Caco-2 (cell line): Measurements from ENCODE around the gene NCF2. TPM values are rescaled to one million over a fixed set of nuclear protein-coding genes. Genes with fewer than 3 reads are reported as not detected.

ENCODE experiments used
- BruUV-seq: library from RNA; stranded (reverse); fragments of 400-500 nt; replicated peaks from 2 replicates; lab custom pipeline; 2021; lab: Mats Ljungman, UMichigan
- CTCF ChIA-PET: fragments of 300-600 bp; sonication (Branson Sonifier 250); formaldehyde crosslinking; loops from one replicate; lab custom pipeline; 2022; ENCODE audit warnings: antibody characterized with exemption; lab: Charles Lee
- POLR2A ChIA-PET: fragments of 300-600 bp; sonication (Branson Sonifier 250); formaldehyde crosslinking; loops from one replicate; lab custom pipeline; 2022; ENCODE audit warnings: antibody characterized with exemption; lab: Charles Lee
- DNase-seq, 2 experiments: peaks; one replicate each; pipeline versions ENCODE4 v3.0.0 to v3.0.0-alpha.2; 2020 to 2022
- H3K27me3 ChIP-seq: replicated peaks from 2 replicates; pipeline ENCODE4 v1.6.0; 2011; ENCODE audit warnings: low read length; ENCODE audit not compliant: control insufficient read depth, insufficient read depth
- H3K36me3 ChIP-seq: 2 replicates; pipeline ENCODE4 v1.5.1; 2011; ENCODE audit warnings: low read length; ENCODE audit not compliant: control insufficient read depth, insufficient read depth
- H3K4me1 ChIP-seq: fragments of 250-450 bp; sonication (Bioruptor Pico); 2 replicates; pipeline ENCODE4 v1.5.1; 2020; ENCODE audit warnings: mild to moderate bottlenecking
- H3K4me3 ChIP-seq: 2 replicates; pipeline ENCODE4 v1.5.1; 2011; ENCODE audit warnings: low read depth, mild to moderate bottlenecking, control low read depth, low read length
- H3K9me3 ChIP-seq: fragments of 250-450 bp; sonication (Bioruptor Pico); 2 replicates; pipeline ENCODE4 v1.5.1; 2020; ENCODE audit warnings: mild to moderate bottlenecking, moderate library complexity
- H3K27ac Mint-ChIP-seq: one replicate; pipeline ENCODE4 v1.8.0; 2022; ENCODE audit warnings: mixed read lengths; ENCODE audit not compliant: unreplicated experiment
- H3K27me3 Mint-ChIP-seq: one replicate; pipeline ENCODE4 v1.8.0; 2022; ENCODE audit warnings: mixed read lengths; ENCODE audit not compliant: insufficient read depth, unreplicated experiment
- H3K36me3 Mint-ChIP-seq: one replicate; pipeline ENCODE4 v1.8.0; 2022; ENCODE audit warnings: mild to moderate bottlenecking, mixed read lengths; ENCODE audit not compliant: insufficient read depth, unreplicated experiment
- H3K4me1 Mint-ChIP-seq: one replicate; pipeline ENCODE4 v1.8.0; 2022; ENCODE audit warnings: low read depth, mixed read lengths; ENCODE audit not compliant: unreplicated experiment
- H3K4me3 Mint-ChIP-seq: one replicate; pipeline ENCODE4 v1.8.0; 2022; ENCODE audit warnings: mild to moderate bottlenecking, moderate library complexity, mixed read lengths; ENCODE audit not compliant: unreplicated experiment
- H3K9me3 Mint-ChIP-seq: one replicate; pipeline ENCODE4 v1.8.0; 2022; ENCODE audit warnings: mixed read lengths; ENCODE audit not compliant: unreplicated experiment
- intact Hi-C: fragments of 100-400 bp; cut with micrococcal nuclease; formaldehyde crosslinking; loops from one replicate; pipeline ENCODE4 v1.10.0; 2022; ENCODE audit not compliant: unreplicated experiment
- total RNA-seq: library from RNA; stranded (reverse); gene quantifications from 2 replicates; pipeline ENCODE4 v1.2.3, GENCODE V29; 2022
- TF ChIP-seq, protein P1 (sequence below), 2 experiments: fragments of 200-600 bp in 1 of 2; IDR thresholded peaks; 1 replicate in 1 of 2; 2 replicates in 1 of 2; pipeline versions ENCODE4 v1.5.1 to v1.8.0; 2011 to 2022; ENCODE audit warnings: antibody characterized with exemption in 1 of 2, control low read depth in 1 of 2, inconsistent platforms in 1 of 2, low read depth in 1 of 2, low read length in 1 of 2, mild to moderate bottlenecking in 1 of 2, moderate library complexity in 1 of 2; ENCODE audit not compliant: insufficient read depth in 1 of 2, severe bottlenecking in 1 of 2, unreplicated experiment in 1 of 2

The NCF2 gene
- total RNA-seq, 1 experiment from 2014 or later, result not detected

DNA sequence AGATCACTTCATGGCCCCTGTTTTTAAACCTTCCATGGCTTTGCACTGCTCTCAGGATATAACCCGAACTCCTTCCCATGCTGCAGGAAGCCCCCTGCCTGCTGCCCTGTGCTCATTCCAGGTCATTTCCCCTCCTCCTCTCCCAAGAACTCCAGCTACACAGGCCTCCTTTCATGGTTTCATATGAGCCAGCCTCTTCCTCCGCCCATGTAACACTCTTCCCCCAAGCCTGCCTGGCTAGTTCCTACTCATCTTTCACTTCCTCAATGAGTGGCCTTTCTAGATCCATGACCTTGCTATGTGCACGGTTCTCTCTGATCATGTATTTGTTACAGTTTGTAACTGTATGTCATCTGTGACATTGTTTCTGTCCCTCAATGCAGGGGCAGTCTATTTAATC, 3.1 kb upstream of the NCF2 start:
- BruUV-seq, result no TSS peak
- Mint-ChIP-seq H3K4me3 (no peak overlapping the region), H3K27me3 (no peaks in the 10 kb centered on the region), H3K9me3 (no peaks in the 10 kb centered on the region), H3K4me1 (no peaks in the 10 kb centered on the region), H3K27ac (no peak overlapping the region), H3K36me3 (no peaks in the 10 kb centered on the region)
- no peaks in the 10 kb centered on the region for H3K9me3 ChIP-seq
- no peaks in the 10 kb centered on the region for H3K4me1 ChIP-seq
- no peak for DNase-seq
- no peaks in the 10 kb centered on the region for H3K27me3 ChIP-seq
- CTCF ChIA-PET, result interaction anchor here (0.5 kb wide), 1 partner anchor 17 kb away, joined by 3 read pairs; no protein-coding TSS in a partner anchor
- intact Hi-C loops, result no loop called here
- H3K4me3 ChIP-seq, result no peak overlapping the region
- POLR2A ChIA-PET, result no interaction called here
- no peaks in the 10 kb centered on the region for H3K36me3 ChIP-seq
- TF ChIP-seq, protein P1, sequence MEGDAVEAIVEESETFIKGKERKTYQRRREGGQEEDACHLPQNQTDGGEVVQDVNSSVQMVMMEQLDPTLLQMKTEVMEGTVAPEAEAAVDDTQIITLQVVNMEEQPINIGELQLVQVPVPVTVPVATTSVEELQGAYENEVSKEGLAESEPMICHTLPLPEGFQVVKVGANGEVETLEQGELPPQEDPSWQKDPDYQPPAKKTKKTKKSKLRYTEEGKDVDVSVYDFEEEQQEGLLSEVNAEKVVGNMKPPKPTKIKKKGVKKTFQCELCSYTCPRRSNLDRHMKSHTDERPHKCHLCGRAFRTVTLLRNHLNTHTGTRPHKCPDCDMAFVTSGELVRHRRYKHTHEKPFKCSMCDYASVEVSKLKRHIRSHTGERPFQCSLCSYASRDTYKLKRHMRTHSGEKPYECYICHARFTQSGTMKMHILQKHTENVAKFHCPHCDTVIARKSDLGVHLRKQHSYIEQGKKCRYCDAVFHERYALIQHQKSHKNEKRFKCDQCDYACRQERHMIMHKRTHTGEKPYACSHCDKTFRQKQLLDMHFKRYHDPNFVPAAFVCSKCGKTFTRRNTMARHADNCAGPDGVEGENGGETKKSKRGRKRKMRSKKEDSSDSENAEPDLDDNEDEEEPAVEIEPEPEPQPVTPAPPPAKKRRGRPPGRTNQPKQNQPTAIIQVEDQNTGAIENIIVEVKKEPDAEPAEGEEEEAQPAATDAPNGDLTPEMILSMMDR (IDR thresholded peaks at IDR 0.05; ENCODE audit: insufficient read depth in 1 of 2, low read depth in 1 of 2, low read length in 1 of 2, severe bottlenecking in 1 of 2, unreplicated experiment in 1 of 2), result no peak

DNA sequence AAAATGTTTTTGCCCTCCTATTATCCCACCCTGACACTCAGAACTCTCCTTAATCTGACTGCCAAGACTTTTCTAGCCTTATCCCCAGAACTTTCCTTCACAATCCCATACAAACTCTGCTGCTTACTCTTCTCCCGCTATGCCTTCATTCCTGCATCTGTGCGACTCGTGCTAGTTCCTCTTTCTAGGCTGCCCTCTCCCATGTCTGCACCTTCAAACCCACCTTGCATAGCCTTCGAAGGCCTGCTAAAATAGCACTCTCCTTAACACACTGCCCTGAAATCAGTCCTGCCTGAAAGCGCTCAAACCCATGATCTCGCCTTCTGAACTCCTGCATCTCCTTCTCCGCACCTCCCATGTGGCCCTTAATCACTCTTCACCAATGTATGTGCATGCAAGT, 2.5 kb upstream of the NCF2 start:
- Histone ChIP-seq H3K4me1 (no peaks in the 10 kb centered on the region), H3K9me3 (no peaks in the 10 kb centered on the region), H3K27me3 (no peaks in the 10 kb centered on the region), H3K4me3 (no peak overlapping the region), H3K36me3 (no peaks in the 10 kb centered on the region)
- Mint-ChIP-seq H3K4me1 (no peaks in the 10 kb centered on the region), H3K36me3 (no peaks in the 10 kb centered on the region), H3K4me3 (no peak overlapping the region), H3K27me3 (no peaks in the 10 kb centered on the region), H3K27ac (no peak overlapping the region), H3K9me3 (no peaks in the 10 kb centered on the region)
- CTCF ChIA-PET, result interaction anchor here (0.5 to 0.6 kb wide), 2 partner anchors 17 to 53 kb away, joined by 3 to 4 read pairs; no protein-coding TSS in a partner anchor
- BruUV-seq, result no TSS peak
- intact Hi-C loops, result no loop called here
- TF ChIP-seq, protein P1 (IDR thresholded peaks at IDR 0.05; ENCODE audit: insufficient read depth in 1 of 2, low read depth in 1 of 2, low read length in 1 of 2, severe bottlenecking in 1 of 2, unreplicated experiment in 1 of 2), result no peak
- POLR2A ChIA-PET, result no interaction called here
- no peak for DNase-seq

DNA sequence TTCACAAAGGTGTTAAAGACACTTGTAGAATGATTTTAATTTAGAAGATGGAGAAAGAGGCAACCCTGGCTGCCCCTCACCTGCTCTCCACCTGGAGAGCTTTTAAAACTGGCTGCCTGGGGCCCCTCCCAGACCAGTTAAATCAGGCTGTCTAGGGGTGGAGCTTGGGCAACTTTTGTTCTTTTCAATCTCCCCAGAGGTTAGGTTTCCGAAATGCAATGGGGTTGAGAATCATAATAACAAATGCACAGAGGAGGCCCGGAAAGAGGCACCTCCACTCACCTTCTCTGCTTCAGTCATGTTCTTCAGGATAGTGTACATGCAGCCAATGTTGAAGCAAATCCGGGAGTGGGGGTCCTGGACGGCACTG, 400 bp downstream of the NCF2 start:
- DNase-seq, result no peak
- H3K4me3 Mint-ChIP-seq, result no peak overlapping the region

More for the DNA sequence above, 400 bp downstream of the NCF2 start:
- CTCF ChIA-PET, result no interaction called here
- no peaks in the 10 kb centered on the region for H3K27me3 Mint-ChIP-seq
- no peak overlapping the region for H3K27ac Mint-ChIP-seq
- Histone ChIP-seq H3K4me3 (no peak overlapping the region), H3K27me3 (no peaks in the 10 kb centered on the region), H3K4me1 (no peaks in the 10 kb centered on the region), H3K36me3 (no peaks in the 10 kb centered on the region), H3K9me3 (no peaks in the 10 kb centered on the region)
- H3K36me3 Mint-ChIP-seq, result no peaks in the 10 kb centered on the region
- H3K9me3 Mint-ChIP-seq, result no peaks in the 10 kb centered on the region
- intact Hi-C loops, result no loop called here
- H3K4me1 Mint-ChIP-seq, result peaks cover 4% of the 10 kb centered on the region
- POLR2A ChIA-PET, result no interaction called here
- TF ChIP-seq, protein P1 (IDR thresholded peaks at IDR 0.05; ENCODE audit: insufficient read depth in 1 of 2, low read depth in 1 of 2, low read length in 1 of 2, severe bottlenecking in 1 of 2, unreplicated experiment in 1 of 2), result no peak
- BruUV-seq, result no TSS peak
